ENCODE data around the gene PTER. TPM values are rescaled to one million over a fixed set of nuclear protein-coding genes. Genes with fewer than 3 reads are reported as not detected.

PTER gene
- total and polyA plus RNA-seq, 2 of the 4 experiments (the other 2 are of a cell fraction): 1.9 to 5.0 TPM

DNA sequence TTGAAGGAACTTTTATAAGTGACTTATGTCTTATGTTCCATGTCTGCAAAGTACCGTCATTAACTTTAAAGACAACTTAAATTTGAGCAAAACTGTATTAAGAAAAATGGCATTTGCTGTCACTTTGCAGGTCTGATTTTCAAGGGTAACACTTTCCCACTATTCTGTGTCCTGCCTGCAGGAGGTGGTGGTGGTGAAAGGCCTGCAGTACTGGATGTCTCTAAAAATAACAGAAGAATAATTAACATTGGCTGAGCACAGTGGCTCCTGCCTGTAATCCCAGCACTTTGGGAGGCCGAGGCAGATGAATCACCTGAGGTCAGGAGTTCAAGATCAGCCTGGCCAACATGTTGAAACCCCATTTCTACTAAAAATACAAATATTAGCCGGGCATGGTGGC lies 13.2 kb upstream of the PTER start:
- Histone ChIP-seq H2AK9ac (replicated peaks; ENCODE audit: low read depth, low read length, poor library complexity) (no peak overlapping the region), H3K27me3 (ENCODE audit: control insufficient read depth, insufficient read depth, low read length) (no peaks in the 10 kb centered on the region), H4K91ac (ENCODE audit: insufficient read depth, low read depth, low read length) (no peak overlapping the region), H2BK120ac (ENCODE audit: low read depth, low read length) (no peak overlapping the region), H3K27ac (ENCODE audit: insufficient read depth, low read length) (no peak overlapping the region), H3K9me3 (ENCODE audit: control insufficient read depth, insufficient read depth, low read length) (no peaks in the 10 kb centered on the region), H4K8ac (ENCODE audit: low read depth in 2 of 2, low read length in 2 of 2) (no peak overlapping the region), H2BK15ac (ENCODE audit: low read depth, low read length) (no peak overlapping the region), H3K79me1 (ENCODE audit: low read depth in 1 of 2, low read length in 2 of 2) (no peaks in the 10 kb centered on the region), H2AK5ac (ENCODE audit: low read depth, low read length) (no peak overlapping the region), H3K23ac (ENCODE audit: low read depth, low read length) (no peak overlapping the region), H3K14ac (replicated peaks; ENCODE audit: low read depth, low read length) (no peak overlapping the region), H3K4me1 (ENCODE audit: control insufficient read depth, insufficient read depth, low read length) (no peaks in the 10 kb centered on the region), H3K4ac (ENCODE audit: low read depth, low read length) (no peak overlapping the region), H2AFZ (replicated peaks; ENCODE audit: low read length, poor library complexity) (no peak overlapping the region), H3K4me3 (ENCODE audit: insufficient read depth, low read depth, low read length) (no peak overlapping the region), H3K9ac (ENCODE audit: low read depth, low read length) (no peak overlapping the region), H3K4me2 (ENCODE audit: low read depth, low read length) (no peak overlapping the region), H3K9me1 (ENCODE audit: insufficient read depth, low read length) (no peaks in the 10 kb centered on the region), H3K36me3 (ENCODE audit: control insufficient read depth, insufficient read depth, low read length) (no peaks in the 10 kb centered on the region), H4K20me1 (ENCODE audit: insufficient read depth, low read length) (no peaks in the 10 kb centered on the region), H2BK5ac (ENCODE audit: low read depth, low read length, poor library complexity, severe bottlenecking) (no peak overlapping the region), H3K56ac (ENCODE audit: extremely low read depth, insufficient read depth, low read length) (no peak overlapping the region), H4K5ac (ENCODE audit: low read depth, low read length) (no peak overlapping the region), H2BK20ac (ENCODE audit: low read depth, low read length) (no peak overlapping the region), H3K18ac (ENCODE audit: low read depth, low read length) (no peak overlapping the region)
- POLR2A ChIA-PET (ENCODE audit: unreplicated experiment): no interaction called here
- intact Hi-C loops (cut with micrococcal nuclease): no loop called here
- dilution Hi-C loops (cut with HindIII; ENCODE audit: low sequenced_read_pairs, unreplicated experiment): no loop called here
- in situ Hi-C loops (cut with MboI; ENCODE audit: low sequenced_read_pairs): no loop called here
- TF ChIP-seq CHD1 (IDR thresholded peaks at IDR 0.05; ENCODE audit: low read depth, low read length) (no peak), SMC3 (IDR thresholded peaks at IDR 0.05; ENCODE audit: low read depth, low read length) (no peak), NFE2L2 (IDR thresholded peaks at IDR 0.05; ENCODE audit: low read depth, low read length) (no peak)
- no TSS peak for BruUV-seq (replicated peaks)
- DNase-seq (no peak), ATAC-seq (ENCODE audit: low read depth) (no peak)
- 0% methylated on average over 1 of the region's 3 CpGs; no CpG with 5 or more reads in 1 of the 2 experiments for WGBS, 2 experiments (ENCODE audit: extremely low coverage in 2 of 2, insufficient read length in 1 of 2)
- CTCF ChIA-PET: no interaction called here
